Glomerular endothelial cell (primary cell): ENCODE data around the gene TGOLN2. TPM values are rescaled to one million over a fixed set of nuclear protein-coding genes. Genes with fewer than 3 reads are reported as not detected.

Source experiments
- DNase-seq: peaks from one replicate; pipeline ENCODE4 v3.0.0-alpha.2; 2011; ENCODE audit warnings: low read depth, low spot score; ENCODE audit errors: extremely low read depth
- total RNA-seq: library from RNA; depleted of rRNA; stranded (reverse); fragments of >200 nt; gene quantifications from 2 replicates; pipeline ENCODE4 v1.2.3, GENCODE V29; 2015

Gene TGOLN2
- total RNA-seq, 1 donor from 2014 or later: 231 TPM

DNA sequence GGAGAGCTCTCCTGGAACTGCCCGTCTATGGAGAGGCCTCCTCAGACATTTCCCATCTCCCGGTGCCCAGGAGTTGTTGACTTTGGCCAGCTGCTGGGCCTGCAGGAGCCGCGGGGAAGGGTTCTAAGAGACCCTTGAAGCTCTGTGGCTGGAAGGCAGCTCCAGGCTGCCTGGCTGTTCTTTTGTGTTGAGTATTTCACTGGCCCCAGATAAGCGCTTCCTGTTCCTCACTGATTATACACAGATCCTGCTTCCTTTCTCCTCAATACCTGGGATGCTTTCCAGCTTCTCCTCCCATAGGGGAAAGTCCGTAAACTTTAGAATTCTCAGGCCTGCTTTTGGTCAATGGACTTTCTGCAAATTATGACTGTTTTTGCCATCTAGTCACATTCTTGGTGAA lies 57.8 kb downstream of the TGOLN2 start:
- no peak for DNase-seq

Other genes with a start within 250 kb of the TGOLN2 start
- 6.8 and 16.7 TPM in 2 replicates for gene TCF7L1, start 194.6 kb downstream of the TGOLN2 start, total RNA-seq
- gene RETSAT, start 26.5 kb upstream of the TGOLN2 start, total RNA-seq: 41.4 and 46.2 TPM in 2 replicates
- 8.2 and 13.7 TPM in 2 replicates for gene ELMOD3, start 26.8 kb upstream of the TGOLN2 start, total RNA-seq
- gene CAPG, start 82.4 kb upstream of the TGOLN2 start, total RNA-seq: 63.1 and 183 TPM in 2 replicates
- not detected in 2 replicates for gene SH2D6, start 90.7 kb upstream of the TGOLN2 start, total RNA-seq
- 89.9 and 119 TPM in 2 replicates for gene MAT2A, start 211.2 kb upstream of the TGOLN2 start, total RNA-seq
- 30.8 and 34.7 TPM in 2 replicates for gene GGCX, start 233.5 kb upstream of the TGOLN2 start, total RNA-seq
- gene VAMP8, start 249.6 kb upstream of the TGOLN2 start, total RNA-seq: 14.1 and 20.5 TPM in 2 replicates